Measurements from ENCODE around the gene CBARP. TPM values are rescaled to one million over a fixed set of nuclear protein-coding genes. Genes with fewer than 3 reads are reported as not detected.
A peak's percentile ranks its signal among the peaks of the same experiment; 100 is the strongest.
"Not testable (repeated sequence)": the region's sequence is repeated elsewhere in the genome, so short reads cannot be mapped to it uniquely, and the experiment has no call there.

The CBARP gene
- total RNA-seq, 1 experiment from 2014 or later, result 0.86 TPM

DNA sequence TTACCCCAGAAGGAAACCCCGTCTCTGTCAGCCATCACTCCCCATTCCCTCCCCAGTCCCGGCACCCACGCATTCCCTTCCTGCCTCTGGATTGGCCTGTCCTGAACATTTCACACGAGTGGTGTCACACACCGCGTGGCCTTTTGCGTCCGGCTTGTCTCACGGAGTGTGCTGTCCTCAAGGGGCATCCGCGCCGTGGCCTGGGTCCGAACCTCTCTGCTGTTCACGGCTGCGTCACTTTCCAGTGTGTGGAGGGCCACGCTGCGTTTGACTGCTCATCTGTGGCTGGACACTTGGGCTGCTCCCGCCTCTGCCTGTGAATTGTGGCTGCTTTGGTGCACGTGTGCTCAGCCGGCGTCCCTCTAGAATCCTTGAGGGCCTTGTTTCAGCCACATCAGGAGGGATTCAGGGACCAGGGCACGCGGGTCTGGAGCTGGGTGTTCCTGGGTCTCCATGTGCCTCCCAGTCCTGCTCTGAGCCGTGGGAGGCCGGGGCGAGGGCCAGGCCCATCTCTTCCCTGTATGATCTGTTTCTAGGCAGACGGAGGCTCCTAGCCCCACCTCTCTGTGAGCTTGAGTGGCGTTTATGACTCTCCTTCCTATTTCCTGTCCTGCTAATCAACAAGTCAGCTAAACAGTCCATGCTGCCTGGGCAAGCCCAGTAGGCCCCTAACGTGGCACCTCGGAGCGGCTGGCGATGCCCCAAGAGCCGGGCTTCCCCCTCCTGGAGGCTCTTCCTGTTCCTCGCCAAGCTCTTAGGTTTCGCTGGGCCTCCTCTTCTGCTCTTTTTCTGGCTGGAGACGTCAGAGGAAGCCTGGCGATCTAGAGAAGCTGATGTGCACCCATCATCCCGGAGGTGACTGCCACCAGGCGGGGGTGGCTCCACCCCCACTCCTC is 24.2 kb downstream of the CBARP start:
- peak; percentile 82 for DNase-seq (ENCODE audit: low read depth)

DNA sequence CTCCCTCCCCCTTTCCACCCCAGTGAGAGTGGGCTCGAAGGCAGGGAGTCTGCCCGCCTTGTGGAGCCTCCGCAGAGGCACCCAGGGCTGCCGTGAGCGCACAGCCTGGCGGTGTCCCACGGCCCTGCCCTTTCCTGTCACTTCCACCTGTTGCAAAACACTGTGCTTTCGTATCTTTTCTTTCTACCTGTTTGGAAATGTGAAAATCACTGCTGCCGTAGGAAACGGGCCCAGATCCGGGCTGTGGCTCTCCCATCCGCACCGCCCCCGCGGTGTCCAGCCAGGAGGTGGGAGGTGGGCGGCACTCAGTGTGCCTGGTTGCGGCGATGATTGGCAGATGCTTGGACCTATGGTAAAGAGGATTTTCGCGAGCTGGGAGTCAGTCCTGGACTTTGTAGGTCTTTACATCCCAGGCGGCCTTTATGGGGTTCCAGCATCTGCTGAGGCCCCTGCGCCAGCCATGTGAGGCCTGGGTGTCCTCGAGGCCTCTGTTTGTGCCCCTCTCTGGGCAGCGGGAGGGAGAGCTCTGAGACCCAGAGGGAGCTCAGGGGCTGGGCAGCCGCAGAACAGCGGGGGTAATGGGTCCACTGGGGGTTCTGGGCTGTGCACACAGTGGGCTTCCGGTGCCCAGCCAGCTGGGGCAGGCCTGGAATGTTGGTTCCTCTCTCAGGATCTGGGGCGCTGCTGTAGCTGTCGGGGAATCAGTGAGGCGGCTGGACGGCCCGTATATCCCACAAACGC is 26.1 kb downstream of the CBARP start:
- peak; percentile 29 for DNase-seq (ENCODE audit: low read depth)

DNA sequence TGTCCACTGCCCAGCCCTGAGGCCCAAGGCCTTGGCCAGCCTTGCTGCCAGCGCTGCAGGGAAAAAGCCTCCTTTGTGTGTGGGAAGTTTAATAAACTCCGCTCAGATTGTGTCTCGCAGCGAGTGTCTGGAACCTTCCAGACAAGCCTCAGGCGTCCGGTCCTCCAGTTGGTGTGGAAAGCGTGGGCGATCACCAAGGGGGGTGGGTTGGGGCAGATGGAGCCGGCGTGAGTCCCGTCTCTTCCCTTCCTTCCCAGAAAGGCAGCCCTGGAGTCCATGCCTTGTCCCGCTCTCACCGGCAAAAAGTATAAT is 27.6 kb downstream of the CBARP start:
- no peak for DNase-seq (ENCODE audit: low read depth)

DNA sequence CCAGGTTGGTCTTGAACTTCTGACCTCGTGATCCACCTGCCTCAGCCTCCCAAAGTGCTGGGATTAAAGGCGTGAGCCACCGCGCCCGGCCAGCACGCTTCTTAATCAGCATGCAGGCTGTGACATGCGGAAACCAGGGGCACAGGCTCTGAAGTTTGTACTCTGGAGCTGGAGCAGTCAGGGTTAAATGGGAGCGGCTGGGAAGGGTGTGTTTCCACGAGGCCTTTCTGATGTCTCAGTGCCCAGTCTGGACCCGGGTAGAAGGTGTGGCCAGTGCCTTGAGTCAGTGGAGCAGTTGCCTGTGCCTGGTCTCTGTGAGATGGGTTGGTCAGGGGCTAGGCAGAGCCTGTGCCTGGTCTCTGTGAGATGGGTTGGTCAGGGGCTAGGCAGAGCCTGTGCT is 29.0 kb downstream of the CBARP start:
- peak; percentile 3 for DNase-seq (ENCODE audit: low read depth)

DNA sequence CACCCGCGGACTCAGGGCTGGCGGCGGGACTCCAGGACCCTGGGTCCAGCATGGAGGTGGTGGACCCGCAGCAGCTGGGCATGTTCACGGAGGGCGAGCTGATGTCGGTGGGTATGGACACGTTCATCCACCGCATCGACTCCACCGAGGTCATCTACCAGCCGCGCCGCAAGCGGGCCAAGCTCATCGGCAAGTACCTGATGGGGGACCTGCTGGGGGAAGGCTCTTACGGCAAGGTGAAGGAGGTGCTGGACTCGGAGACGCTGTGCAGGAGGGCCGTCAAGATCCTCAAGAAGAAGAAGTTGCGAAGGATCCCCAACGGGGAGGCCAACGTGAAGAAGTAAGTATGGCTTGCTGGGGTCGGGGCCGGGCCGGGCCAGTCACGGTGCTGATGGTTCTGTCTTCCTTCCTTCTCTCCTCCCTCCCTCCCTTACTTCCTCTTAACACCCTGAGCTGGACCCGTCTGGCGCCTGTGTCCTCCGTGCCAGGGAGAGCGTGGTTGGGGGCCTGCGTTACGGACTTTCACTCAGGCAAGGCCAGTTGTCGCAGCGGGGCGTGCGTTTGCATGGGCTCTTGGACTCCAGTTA is 30.8 kb downstream of the CBARP start:
- DNase-seq (ENCODE audit: low read depth), result no peak

DNA sequence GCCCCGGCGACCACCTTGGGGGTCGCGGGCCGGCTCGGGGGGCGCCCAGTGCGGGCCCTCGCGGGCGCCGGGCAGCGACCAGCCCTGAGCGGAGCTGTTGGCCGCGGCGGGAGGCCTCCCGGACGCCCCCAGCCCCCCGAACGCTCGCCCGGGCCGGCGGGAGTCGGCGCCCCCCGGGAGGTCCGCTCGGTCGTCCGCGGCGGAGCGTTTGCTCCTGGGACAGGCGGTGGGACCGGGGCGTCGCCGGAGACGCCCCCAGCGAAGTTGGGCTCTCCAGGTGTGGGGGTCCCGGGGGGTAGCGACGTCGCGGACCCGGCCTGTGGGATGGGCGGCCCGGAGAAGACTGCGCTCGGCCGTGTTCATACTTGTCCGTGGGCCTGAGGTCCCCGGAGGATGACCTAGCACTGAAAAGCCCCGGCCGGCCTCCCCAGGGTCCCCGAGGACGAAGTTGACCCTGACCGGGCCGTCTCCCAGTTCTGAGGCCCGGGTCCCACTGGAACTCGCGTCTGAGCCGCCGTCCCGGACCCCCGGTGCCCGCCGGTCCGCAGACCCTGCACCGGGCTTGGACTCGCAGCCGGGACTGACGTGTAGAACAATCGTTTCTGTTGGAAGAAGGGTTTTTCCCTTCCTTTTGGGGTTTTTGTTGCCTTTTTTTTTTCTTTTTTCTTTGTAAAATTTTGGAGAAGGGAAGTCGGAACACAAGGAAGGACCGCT is 31.5 kb downstream of the CBARP start:
- peak; percentile 16 for DNase-seq (ENCODE audit: low read depth)

DNA sequence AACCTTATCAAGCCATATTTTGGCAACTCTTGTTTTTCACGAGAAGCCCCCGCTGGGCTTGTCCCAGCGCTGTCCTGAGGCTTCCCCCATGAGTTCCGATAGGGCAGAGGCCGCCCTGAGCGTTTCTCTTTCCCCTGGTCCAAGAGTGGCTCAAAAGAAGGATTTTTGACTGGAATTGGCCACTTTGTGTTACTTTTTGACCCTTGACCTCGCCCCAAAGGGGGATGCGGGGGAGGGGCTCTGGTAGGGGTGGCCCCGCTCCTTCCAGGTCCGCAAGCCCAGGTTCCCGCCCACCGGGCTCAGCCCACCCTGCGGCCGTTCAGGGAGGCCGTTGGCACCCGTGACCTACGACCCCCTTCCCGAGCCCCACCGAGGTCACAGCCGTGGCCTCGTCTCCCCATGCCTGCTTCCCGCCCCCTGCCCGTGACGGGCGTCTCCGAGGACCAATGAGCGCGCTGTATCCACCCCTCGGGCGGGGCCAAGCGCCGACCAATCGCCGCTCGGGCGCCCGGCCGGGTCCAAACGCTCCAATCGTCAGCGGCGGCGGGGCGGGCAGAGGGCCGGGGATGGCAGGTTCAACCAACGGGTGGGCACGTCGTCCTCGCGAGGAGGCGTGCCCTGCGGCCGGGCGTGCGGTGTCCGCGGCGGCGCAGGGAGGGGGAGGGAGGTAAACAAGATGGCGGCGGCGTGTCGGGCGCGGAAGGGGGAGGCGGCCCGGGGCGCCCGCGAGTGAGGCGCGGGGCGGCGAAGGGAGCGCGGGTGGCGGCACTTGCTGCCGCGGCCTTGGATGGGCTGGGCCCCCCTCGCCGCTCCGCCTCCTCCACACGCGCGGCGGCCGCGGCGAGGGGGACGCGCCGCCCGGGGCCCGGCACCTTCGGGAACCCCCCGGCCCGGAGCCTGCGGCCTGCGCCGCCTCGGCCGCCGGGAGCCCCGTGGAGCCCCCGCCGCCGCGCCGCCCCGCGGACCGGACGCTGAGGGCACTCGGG is 32.4 kb downstream of the CBARP start, which contains the start of gene STK11:
TSS of gene STK11 (plus strand) at position 665 of the 986 bp plus-strand sequence. CDS start 1,136 bp downstream, outside the sequence.
- peak; percentile 99 for DNase-seq (ENCODE audit: low read depth)

DNA sequence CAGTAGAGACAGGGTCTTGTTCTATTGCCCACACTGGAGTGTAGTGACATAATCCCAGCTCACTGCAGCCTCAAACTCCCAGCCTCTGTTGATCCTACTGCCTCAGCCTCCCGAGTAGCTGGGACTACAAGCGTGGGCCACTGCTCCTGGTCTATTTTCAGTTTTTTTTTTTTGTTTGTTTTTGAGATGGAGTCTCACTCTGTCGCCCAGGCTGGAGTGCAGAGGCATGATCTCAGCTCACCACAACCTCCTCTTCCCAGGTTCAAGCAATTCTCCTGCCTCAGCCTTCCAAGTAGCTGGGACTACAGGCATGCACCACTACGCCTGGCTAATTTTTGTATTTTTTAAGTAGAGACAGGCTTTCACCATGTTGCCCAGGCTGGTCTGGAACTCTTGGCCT is 37.2 kb downstream of the CBARP start:
- DNase-seq (ENCODE audit: low read depth), result not testable (repeated sequence)

DNA sequence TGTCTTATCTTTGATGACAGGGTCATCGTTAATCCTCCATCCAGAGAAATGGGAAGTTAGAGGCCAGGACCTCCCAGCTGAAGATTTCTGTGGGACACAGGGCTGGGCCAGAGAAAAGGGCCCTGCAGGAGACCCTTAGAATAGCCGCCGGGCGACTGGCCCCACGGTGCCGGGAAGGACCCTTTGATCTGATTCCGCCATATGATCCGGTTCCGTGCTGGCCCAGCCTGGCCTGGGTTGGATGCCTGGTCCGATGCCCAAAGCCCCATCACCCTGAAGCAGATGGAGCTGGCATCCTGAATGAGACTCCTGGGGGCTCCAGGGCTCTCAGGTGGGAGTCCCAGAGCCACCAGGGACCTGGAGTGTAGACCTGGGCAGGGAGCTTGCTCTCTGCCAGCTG is 38.3 kb downstream of the CBARP start:
- no peak for DNase-seq (ENCODE audit: low read depth)

DNA sequence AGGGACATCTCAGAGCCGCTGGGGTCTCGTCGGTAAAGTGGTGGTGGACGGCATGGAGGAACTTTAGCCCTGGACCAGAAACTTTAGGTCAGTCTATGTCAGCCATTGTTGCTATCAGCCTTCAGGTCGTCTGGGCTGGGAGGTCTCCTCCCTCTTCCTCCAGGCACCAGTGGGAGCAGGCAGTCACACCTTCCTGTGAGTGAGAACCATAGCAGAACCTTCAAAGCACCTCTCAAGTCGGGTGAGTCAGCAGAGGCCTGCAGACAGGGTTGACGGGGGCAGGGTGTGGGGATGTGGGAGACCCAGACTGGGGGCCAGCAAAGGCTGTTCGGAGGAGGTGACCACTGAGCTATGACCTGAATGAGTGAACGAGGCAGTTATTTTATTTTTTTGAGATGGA is 48.4 kb downstream of the CBARP start:
- DNase-seq (ENCODE audit: low read depth), result peak; percentile 80

DNA sequence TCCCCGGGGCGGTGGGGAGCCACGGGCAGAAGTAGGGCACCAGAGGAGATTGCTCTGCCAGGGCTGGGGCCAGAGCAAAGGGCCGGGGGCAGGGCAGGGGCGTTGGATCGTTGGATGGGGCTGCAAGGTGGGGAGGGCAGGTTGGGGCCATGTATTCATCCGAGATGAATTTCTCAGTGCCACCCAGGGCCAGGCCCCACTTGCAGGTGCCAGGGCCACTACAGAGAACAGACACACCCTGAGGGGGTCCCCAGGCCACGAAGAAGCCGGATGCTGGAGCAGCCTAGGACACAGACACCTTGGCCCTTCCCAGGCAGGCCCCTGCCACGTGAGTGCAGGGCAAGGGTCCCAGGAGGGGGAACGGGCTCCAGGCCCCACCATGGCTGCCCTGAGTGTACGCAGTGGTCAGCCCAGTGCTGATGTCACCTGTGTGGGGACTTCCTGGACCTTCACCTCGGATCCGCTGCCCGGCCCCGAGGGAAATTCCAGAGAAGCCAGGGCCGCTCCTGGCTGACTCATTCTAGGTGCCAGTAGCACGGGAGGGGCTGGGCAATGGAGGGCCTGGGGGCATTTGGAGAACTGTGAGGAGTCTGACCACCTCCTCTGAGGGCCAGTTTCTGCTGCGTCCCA is 54.1 kb downstream of the CBARP start:
- DNase-seq (ENCODE audit: low read depth), result peak; percentile 88

DNA sequence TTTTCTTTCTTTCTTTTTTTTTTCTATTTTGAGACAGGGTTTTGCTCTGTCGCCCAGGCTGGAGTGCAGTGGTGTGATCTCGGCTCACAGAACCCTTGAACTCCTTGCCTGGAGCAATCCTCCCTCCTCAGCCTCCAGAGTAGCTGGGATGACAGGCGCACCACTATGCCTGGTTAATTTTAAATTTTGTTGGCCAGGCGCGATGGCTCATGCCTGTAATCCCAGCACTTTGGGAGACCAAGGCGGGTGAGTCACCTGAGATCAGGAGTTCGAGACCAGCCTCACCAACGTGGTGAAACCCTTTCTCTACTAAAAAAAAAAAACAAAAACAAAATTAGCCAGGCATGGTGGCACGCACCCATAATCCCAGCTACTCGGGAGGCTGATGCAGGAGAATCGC is 55.1 kb downstream of the CBARP start:
- no peak for DNase-seq (ENCODE audit: low read depth)

DNA sequence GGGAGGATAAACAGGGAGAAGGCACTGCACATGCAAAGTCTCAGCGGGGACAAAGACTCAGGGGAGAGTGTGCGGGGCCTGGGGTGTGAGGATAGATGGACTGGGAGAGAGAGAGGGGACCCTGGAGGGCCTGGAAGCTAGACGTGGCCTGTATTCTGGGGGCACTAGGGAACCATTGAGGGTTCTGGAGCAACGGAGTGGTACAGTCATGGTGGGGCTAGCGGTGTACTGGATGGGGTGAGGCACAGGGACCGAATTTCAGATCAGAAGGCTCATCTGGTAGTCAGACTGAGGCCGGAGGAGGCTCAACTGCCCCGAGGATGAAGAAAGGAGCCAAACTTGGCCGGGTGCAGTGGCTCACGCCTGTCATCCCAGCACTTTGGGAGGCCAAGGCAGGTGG is 55.7 kb downstream of the CBARP start:
- no peak for DNase-seq (ENCODE audit: low read depth)

DNA sequence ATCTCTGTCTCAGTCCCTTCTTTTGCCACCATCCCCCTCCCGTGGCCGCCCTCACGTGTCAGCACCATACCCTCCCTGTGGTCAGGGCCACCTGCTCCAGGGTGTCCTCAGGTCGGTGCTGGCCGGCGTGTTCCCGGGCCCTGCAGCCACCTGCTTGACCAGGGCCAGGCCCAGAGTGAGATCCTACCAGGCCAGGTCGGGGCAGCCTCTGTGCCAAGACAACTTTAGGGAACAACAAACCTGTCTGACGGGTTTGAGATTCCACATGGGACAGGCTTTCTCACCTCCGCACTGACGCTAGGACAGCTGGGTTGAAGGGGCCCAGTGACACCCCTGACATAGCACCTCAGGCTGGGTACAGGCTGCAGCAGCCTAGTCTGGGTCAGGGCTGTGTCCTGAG is 56.2 kb downstream of the CBARP start:
- DNase-seq (ENCODE audit: low read depth), result no peak

Other genes starting within 250 kb of the CBARP start
- not detected in 2 replicates for gene GRIN3B, start 237.6 kb downstream of the CBARP start, total RNA-seq (2014; rRNA removed; shearing (Covaris generic))
- gene TMEM259, start 216.9 kb downstream of the CBARP start, total RNA-seq (2014; rRNA removed; shearing (Covaris generic)), result 79.1 and 81.7 TPM in 2 replicates
- gene RNU6-2, start 216.5 kb downstream of the CBARP start, total RNA-seq (2014; rRNA removed; shearing (Covaris generic)), result not detected in 2 replicates
- 162 and 166 TPM in 2 replicates for gene CNN2, start 211.4 kb downstream of the CBARP start, total RNA-seq (2014; rRNA removed; shearing (Covaris generic))
- gene ABCA7, start 197.9 kb downstream of the CBARP start, total RNA-seq (2014; rRNA removed; shearing (Covaris generic)), result 0.89 and 0.97 TPM in 2 replicates
- gene ARHGAP45, start 170.8 kb downstream of the CBARP start, total RNA-seq (2014; rRNA removed; shearing (Covaris generic)), result 4.3 and 11.6 TPM in 2 replicates
- gene POLR2E, start 142.6 kb downstream of the CBARP start, total RNA-seq (2014; rRNA removed; shearing (Covaris generic)), result 124 and 148 TPM in 2 replicates
- 357 and 373 TPM in 2 replicates for gene GPX4, start 134.0 kb downstream of the CBARP start, total RNA-seq (2014; rRNA removed; shearing (Covaris generic))
- gene SBNO2, start 63.7 kb downstream of the CBARP start, total RNA-seq (2014; rRNA removed; shearing (Covaris generic)), result 28.1 and 37.7 TPM in 2 replicates
- 72.7 and 83.5 TPM in 2 replicates for gene STK11, start 32.2 kb downstream of the CBARP start, total RNA-seq (2014; rRNA removed; shearing (Covaris generic))
- gene ATP5F1D, start 3.7 kb upstream of the CBARP start, total RNA-seq (2014; rRNA removed; shearing (Covaris generic)), result 41.4 and 82.8 TPM in 2 replicates
- 8.7 and 14.3 TPM in 2 replicates for gene MIDN, start 10.6 kb upstream of the CBARP start, total RNA-seq (2014; rRNA removed; shearing (Covaris generic))
- gene CIRBP, start 31.3 kb upstream of the CBARP start, total RNA-seq (2014; rRNA removed; shearing (Covaris generic)), result 234 and 288 TPM in 2 replicates
- 59.0 and 104 TPM in 2 replicates for gene FAM174C, start 37.5 kb upstream of the CBARP start, total RNA-seq (2014; rRNA removed; shearing (Covaris generic))
- 0.17 and 0.21 TPM in 2 replicates for gene EFNA2, start 47.9 kb upstream of the CBARP start, total RNA-seq (2014; rRNA removed; shearing (Covaris generic))
- 91.7 and 124 TPM in 2 replicates for gene NDUFS7, start 145.9 kb upstream of the CBARP start, total RNA-seq (2014; rRNA removed; shearing (Covaris generic))
- gene GAMT, start 163.5 kb upstream of the CBARP start, total RNA-seq (2014; rRNA removed; shearing (Covaris generic)), result 23.5 and 26.3 TPM in 2 replicates
- gene DAZAP1, start 169.6 kb upstream of the CBARP start, total RNA-seq (2014; rRNA removed; shearing (Covaris generic)), result 96.2 and 115 TPM in 2 replicates
- gene RPS15, start 200.4 kb upstream of the CBARP start, total RNA-seq (2014; rRNA removed; shearing (Covaris generic)), result 2,933 and 3,531 TPM in 2 replicates
- gene APC2, start 212.1 kb upstream of the CBARP start, total RNA-seq (2014; rRNA removed; shearing (Covaris generic)), result 0.17 TPM in 1 of 2 replicates, not detected in the other
- gene C19orf25, start 241.2 kb upstream of the CBARP start, total RNA-seq (2014; rRNA removed; shearing (Covaris generic)), result 45.8 and 53.9 TPM in 2 replicates

Data from Daoy (cell line).